ENCODE measurements around the gene LCN2.
"Not testable (repeated sequence)": the region's sequence is repeated elsewhere in the genome, so short reads cannot be mapped to it uniquely, and the experiment has no call there.

Gene LCN2

GRCh38 chr9:128128836-128129590 is 20.2 kb upstream of the LCN2 start:
- DNase-seq = no peak

GRCh38 chr9:128129976-128130590 is 19.2 kb upstream of the LCN2 start:
- DNase-seq = peak in 3 of 5 experiments; percentile 19 to 40 (median 33)

- DNase-seq = not testable (repeated sequence)
These were observed 18.6 kb upstream of the LCN2 start for GRCh38 chr9:128130651-128131050.

DNA sequence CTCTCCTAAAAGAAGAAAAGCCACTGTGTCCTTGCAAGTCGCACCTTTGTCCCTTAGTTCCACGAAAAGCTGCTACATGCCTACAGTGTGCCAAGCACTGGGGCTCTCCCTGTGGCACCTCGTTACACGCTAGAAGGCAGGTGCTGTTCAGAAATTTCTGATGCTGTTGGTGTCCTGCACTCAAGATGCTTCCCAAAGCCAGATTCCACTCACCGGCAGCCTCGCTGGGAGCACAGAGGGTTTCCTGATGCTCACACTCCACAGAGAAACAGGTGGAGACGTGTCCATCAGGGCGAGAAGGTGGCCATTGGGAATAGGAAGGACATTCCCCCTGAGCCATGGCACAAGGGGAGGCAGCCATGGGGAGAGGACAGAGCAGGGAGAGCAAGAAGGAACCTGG is 17.9 kb upstream of the LCN2 start:
- DNase-seq = not testable (repeated sequence)

DNA sequence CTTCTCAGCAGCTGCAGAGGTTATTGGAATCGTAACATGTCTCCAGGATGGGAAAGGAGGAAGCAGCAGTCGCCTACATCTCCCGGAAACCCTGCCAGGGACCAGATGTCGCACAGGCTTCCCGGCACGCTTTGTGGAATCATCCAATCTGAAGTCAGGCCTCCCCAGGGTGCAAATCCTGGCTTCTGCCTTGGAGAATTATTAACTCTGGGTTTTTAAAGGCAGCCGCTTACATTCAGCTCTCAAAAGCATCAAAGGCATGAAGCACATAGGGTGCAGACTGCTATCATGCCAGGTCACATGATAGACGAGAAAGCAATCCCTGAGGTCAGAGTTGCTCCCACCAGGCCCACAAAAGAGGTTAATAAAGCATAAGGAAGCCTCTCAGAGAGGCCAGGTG is 17.1 kb upstream of the LCN2 start:
- DNase-seq = not testable (repeated sequence)

DNA sequence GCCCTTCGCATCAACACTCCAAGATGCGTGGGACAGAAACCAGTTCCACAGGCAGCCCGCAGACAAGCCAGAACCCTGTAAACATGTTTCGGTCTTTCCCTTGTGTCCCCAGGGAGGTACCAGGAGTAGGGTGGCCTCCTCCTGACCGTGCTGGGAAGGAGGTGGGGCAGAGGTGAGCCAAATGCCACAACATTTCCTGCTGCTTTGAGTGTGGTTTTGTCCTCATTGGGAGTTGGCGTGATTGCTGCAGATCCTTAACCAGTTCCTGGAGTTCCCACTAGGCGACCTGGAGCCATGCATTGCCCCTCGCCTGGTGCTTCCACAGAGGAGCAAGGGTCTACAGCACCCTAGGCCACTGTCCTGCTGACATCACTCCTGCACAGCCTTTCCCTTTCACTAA is 13.7 kb upstream of the LCN2 start:
- not testable (repeated sequence) for DNase-seq

DNA sequence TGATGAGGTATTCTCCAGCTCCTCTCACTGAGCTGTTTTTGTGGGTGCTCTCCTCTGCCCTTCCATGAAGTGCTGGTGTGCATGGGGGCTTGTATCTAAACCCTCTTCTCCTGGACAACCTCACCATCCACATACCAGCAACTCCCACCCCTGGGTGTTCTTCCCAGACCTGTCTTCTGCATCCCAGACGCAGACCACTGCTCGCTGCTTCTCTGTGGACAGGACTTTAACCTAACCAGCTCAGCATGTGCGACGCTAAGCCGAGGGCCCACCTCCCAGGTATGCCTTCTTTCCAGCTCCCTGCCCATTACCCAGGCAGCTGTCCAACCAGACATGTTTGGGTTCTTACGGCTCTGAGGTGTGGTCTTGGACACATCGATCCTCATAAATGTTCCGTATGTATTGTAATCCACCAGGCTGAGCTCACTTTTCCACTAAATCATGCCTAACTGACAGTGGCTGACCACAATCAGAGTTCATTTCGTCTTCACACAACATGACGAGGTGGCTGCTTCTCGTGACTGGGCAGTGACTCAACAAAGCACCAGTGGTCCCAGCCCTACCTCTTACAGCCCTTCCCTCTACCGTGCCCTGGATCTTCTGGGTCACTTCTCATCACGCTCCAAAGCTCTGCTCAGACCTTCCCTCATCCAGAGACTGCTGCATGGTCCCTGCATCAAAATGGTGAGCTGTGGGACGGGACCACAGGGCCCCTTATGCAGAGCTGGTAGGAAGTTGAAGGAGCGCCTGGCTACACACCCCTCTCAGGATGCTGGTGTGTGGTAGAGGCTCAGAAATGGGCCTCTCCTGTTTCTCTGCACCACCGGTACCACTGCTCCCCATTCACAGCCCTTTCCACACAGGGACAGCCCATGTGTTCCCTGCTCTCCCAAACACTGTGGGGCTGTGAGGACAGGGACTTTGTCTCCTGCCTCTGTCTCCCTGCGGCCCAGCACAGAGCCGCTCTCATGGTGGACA is 12.1 kb upstream of the LCN2 start:
- DNase-seq = no peak

DNA sequence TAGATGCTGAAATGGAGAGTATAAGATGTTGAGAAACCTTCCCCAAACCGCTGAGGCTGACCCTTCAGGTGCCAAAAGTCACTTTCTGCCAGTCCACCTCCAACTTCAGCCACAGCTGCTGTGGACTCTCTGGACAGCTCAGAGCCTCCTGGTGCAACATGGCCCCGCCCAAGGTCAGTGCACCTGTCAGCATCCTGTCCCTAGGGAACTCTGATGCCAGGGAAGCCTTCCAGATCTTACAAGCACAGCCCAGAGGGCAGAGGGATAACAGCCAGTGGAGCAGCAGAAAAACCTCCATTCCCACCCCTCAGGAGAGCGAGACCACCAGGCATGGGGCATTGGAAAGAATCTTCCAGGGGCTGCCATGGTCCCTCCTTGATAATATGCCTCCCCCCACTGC is 11.3 kb upstream of the LCN2 start:
- no peak for DNase-seq

DNA sequence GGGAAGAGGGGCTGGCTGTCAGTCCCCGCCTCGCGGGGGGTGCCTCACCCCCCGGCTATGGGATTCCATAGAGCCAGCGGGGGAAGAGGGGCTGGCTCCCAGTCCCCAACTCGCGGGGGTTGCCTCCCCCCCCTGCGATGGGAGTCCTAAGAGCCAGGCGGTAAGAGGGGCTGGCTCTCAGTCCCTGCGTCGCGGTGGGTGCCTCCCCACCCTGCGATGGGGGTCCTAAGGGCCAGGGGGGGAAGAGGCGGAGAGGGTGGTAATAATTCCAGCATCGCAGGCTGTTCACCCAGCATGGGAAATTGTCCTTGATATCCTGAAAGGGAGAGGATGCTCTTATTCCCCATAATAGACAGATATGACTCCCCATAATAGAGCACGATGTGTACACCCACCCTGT is 9.6 kb upstream of the LCN2 start:
- DNase-seq = no peak

- DNase-seq = no peak
These were observed 7.6 kb upstream of the LCN2 start for GRCh38 chr9:128141604-128142003.

GRCh38 chr9:128142061-128142460 is 7.2 kb upstream of the LCN2 start:
- peak in 1 of 5 experiments; percentile 74 for DNase-seq

DNA sequence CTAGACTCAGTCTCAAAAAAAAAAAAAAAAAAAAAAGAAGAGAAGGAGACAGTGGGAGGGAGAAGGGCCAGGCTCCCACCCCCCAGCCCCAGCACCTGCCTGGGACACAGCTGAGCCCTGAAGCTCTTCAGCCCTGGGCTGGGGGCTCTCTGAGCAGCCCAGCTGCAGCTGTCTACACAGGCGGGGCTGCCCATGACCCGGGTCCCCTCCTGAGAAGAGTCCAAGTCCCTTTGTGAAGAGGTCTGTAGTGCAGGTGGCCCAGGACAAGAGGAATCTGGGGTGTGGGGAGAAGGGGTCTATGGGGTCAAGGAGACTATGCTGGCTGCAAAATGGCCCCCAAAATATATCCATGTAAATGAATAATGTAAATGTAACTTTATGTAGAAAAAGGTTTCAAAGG is 6.7 kb upstream of the LCN2 start:
- DNase-seq = no peak

- no peak for DNase-seq
These were observed 5.6 kb upstream of the LCN2 start for GRCh38 chr9:128143525-128144238.

DNA sequence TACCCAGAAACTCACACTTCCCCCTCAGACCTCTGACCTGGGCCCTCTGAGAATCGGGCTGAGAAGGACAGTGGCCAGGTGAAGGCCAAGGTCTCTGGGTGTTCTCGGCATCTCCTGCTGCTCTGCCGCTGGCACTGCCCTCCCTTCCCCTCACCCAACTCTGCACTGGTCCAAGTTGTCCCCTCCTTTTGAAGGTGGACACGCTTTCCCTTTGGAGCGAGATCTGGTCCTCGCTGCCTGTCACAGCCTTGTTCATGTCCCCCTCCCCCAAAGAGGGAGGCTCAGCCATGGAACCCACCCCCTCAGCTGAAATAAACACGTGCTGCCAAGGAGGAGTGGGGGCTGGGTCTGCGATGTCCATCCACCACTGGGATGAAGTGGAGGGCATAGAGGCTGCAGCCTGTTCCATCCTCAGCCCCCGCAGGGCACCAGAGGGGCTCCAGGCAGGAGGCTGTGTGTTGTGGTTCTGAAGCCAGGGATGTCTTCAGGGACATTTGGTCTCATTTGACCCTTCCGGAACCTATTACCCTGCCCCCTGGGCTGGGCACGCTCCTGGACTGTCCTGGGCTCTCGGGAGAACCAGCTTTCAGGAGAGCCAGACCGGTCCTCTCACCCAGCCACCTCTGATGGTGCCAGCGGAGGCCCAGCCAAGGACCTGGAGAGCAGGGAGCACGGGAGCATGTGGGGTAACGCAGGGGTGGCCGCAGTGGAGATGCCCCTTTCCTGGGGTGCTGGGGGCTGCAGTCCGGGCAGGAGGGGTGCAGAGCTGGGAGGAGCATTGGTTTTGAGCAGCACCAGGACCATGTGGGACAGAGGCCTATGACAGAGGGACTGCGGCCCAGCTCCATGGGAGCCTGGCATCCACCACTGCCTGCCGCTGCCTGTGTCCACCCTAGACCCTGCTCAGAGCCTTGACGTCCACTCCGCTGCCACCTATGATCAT is 4.7 kb upstream of the LCN2 start:
- no peak for DNase-seq

GRCh38 chr9:128145536-128145935 is 3.7 kb upstream of the LCN2 start:
- DNase-seq = no peak

- no peak for DNase-seq
These were observed 3.3 kb upstream of the LCN2 start for GRCh38 chr9:128145951-128146351.

- DNase-seq = no peak
These were observed 2.6 kb upstream of the LCN2 start for GRCh38 chr9:128146591-128147120.

DNA sequence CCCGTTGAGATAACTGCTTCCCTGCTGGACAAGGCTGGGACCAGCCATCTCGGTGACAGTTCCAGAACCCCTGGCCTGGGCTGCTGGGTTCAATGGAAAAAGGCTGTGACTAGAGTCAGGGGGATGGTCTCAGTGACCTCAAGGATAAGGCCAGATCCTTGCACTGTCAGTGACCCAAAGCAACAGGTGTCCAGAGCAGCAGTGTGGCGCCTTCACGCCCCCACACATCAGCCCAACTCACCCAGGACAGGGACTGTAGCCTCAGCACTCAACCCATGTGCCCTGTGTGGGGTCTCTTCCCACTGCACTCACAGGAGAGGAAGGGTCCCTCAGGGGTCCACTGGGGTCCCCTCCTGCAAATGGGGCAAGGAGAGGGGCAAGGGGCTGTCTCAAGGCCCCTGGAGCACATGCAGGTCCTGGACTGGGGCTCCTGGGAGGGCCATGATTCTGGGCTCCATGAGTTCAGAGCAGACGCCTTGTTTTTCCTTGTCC is 698 bp upstream of the LCN2 start:
- no peak for DNase-seq

GRCh38 chr9:128149951-128150593 is 819 bp downstream of the LCN2 start:
- DNase-seq = no peak

GRCh38 chr9:128150594-128151308 is 1.5 kb downstream of the LCN2 start:
- DNase-seq = peak in 1 of 5 experiments; percentile 30

Data from T-helper 2 cell (primary cell).